Kidney epithelial cell (primary cell): ENCODE data around the gene FBXW7. TPM values are rescaled to one million over a fixed set of nuclear protein-coding genes. Genes with fewer than 3 reads are reported as not detected.

Source experiments
- DNase-seq: peaks from one replicate; pipeline ENCODE4 v3.0.0-alpha.2; 2010; ENCODE audit warnings: low read depth
- H3K27me3 ChIP-seq: 2 replicates; pipeline ENCODE4 v1.6.0; 2011; ENCODE audit warnings: low read length; ENCODE audit not compliant: control insufficient read depth, insufficient read depth
- H3K36me3 ChIP-seq: 2 replicates; pipeline ENCODE4 v1.5.1; 2011; ENCODE audit warnings: low read length; ENCODE audit not compliant: control insufficient read depth, insufficient read depth
- H3K4me3 ChIP-seq: 2 replicates; pipeline ENCODE4 v1.5.1; 2011; ENCODE audit warnings: low read depth, mild to moderate bottlenecking, control low read depth, low read length
- CTCF ChIP-seq: IDR thresholded peaks from 2 replicates; pipeline ENCODE4 v1.5.1; 2011; ENCODE audit warnings: mild to moderate bottlenecking, moderate library complexity, low read length, control low read depth, inconsistent platforms; ENCODE audit not compliant: insufficient read depth, poor library complexity, severe bottlenecking
- total RNA-seq: library from RNA; depleted of rRNA; stranded (reverse); fragments of >200 nt; gene quantifications from 2 replicates; pipeline ENCODE4 v1.2.3, GENCODE V29; 2015

The FBXW7 gene
- total RNA-seq, 1 donor from 2014 or later, result 29.8 TPM

GRCh38 chr4:152421576-152421975 is 114.3 kb downstream of the FBXW7 start:
- Histone ChIP-seq H3K36me3 (no peaks in the 10 kb centered on the region), H3K4me3 (no peak overlapping the region), H3K27me3 (no peaks in the 10 kb centered on the region)
- DNase-seq, result no peak
- no peak for TF ChIP-seq CTCF

GRCh38 chr4:152419809-152420208 is 116.1 kb downstream of the FBXW7 start:
- Histone ChIP-seq H3K27me3 (no peaks in the 10 kb centered on the region), H3K4me3 (no peak overlapping the region), H3K36me3 (no peaks in the 10 kb centered on the region)
- no peak for DNase-seq
- no peak for TF ChIP-seq CTCF

DNA sequence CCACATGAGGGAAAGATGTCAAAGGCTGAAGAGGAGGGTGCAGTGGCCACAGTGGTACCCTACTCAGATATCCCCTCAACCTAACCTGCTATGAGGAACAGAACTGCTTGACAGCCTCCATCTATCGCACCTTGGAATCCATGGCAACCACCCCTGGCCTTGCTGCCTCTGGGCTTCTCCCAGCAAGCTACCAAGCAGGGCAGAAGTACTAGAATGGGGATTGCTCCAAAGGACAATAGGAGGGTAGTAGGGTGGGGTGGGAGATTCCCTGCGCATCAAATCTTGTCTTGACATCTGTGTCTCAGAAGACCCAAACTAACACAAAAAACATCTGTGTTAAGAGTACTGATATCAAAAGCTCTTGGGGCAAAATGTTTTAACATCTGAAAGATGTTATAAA is 118.2 kb downstream of the FBXW7 start:
- no peak for TF ChIP-seq CTCF
- no peaks in the 10 kb centered on the region for H3K27me3 ChIP-seq
- DNase-seq, result no peak
- no peaks in the 10 kb centered on the region for H3K36me3 ChIP-seq
- H3K4me3 ChIP-seq, result no peak overlapping the region

GRCh38 chr4:152415980-152416379 is 119.9 kb downstream of the FBXW7 start:
- peak; percentile 10 for DNase-seq
- TF ChIP-seq CTCF, result no peak
- Histone ChIP-seq H3K36me3 (no peaks in the 10 kb centered on the region), H3K4me3 (no peak overlapping the region), H3K27me3 (no peaks in the 10 kb centered on the region)

- Histone ChIP-seq H3K4me3 (no peak overlapping the region), H3K36me3 (no peaks in the 10 kb centered on the region), H3K27me3 (no peaks in the 10 kb centered on the region)
- TF ChIP-seq CTCF, result peak; percentile 62
- peak; percentile 5 for DNase-seq
These were observed 127.2 kb downstream of the FBXW7 start for GRCh38 chr4:152408514-152409327.

- Histone ChIP-seq H3K36me3 (no peaks in the 10 kb centered on the region), H3K27me3 (no peaks in the 10 kb centered on the region), H3K4me3 (no peak overlapping the region)
- no peak for TF ChIP-seq CTCF
- DNase-seq, result no peak
These were observed 134.5 kb downstream of the FBXW7 start for GRCh38 chr4:152401424-152401823.
